GM18951 (cell line): ENCODE measurements around the gene MARCHF9.

Source experiments
- POLR2A ChIP-seq: IDR thresholded peaks from 4 replicates; pipeline ENCODE4 v1.6.1; 2011; ENCODE audit warnings: mild to moderate bottlenecking; ENCODE audit not compliant: insufficient read length, insufficient read depth; ENCODE audit errors: extremely low read depth
- in situ Hi-C: fragments of 300-500 bp; cut with MboI; formaldehyde crosslinking; loops from one replicate; pipeline ENCODE4 v1.12.0; 2022; ENCODE audit warnings: low sequenced_read_pairs, mixed read lengths, inconsistent platforms; ENCODE audit not compliant: unreplicated experiment

MARCHF9 gene

DNA sequence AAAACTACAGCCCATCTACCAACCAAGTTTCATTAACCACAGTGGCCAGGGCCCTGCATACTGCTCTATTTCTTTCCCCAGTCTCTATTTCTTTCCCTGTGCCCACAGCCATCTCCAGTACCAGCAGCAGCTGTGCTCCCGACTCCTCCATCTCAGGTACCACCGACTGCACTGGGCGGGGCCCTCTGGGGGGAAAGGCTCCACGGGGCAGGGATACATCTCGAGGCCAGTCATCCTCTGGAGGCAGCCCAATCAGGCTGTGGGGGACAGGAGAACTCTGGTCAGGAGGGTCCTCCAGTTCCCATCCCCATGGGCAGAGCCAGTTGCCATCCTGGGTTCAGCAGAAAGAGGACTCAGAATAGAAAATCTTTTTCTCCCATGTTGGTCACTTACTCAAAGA is 5.8 kb upstream of the MARCHF9 start:
- TF ChIP-seq POLR2A: no peak
- in situ Hi-C loops: no loop called here

DNA sequence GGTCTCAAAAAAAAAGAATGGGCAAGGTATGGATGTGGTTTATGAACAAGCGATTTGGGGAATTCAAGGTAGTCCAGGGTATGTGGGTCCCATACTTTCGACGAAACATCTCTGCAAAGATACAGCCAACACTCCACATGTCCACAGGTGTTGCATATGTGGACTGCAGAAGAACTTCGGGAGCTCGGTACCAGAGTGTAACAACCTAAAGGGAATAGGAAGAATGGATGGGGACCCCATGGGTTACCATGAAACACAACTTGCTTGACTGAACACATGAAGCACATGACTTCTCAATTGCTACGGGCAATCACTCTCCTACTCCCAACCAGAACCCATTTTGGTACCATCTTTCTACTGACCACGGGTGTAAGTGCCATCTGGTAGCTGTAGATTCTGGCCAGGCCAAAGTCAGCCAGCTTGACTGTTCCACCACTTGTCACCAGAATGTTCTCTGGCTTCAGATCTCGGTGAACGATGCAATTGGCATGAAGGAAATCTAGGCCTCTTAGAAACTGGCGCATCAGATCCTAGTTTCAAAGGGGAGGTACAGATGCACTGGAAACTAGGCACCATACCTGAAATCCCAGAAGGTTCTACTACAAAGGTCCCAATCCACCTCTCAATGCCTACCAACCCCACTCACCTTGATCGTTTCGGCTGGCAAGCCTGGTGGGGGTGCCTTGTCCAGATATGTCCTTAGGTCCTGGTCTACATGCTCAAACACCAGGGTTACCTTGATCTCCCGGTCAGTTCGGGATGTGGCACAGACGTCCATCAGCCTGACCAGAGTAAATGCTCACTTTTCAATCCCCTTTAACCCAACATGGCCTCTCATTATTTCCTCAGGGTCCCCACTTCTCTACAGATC is 4.1 kb upstream of the MARCHF9 start:
- in situ Hi-C loops: no loop called here
- TF ChIP-seq POLR2A: no peak

- TF ChIP-seq POLR2A: no peak
- in situ Hi-C loops: no loop called here
These were observed 3.5 kb upstream of the MARCHF9 start for GRCh38 chr12:57751432-57751787.

GRCh38 chr12:57751788-57752667 is 2.9 kb upstream of the MARCHF9 start, which contains the start of gene CDK4:
CDK4 (minus strand) TSS chr12:57752310; CDS start chr12:57751717, 593 bp downstream.
- in situ Hi-C loops: no loop called here
- TF ChIP-seq POLR2A: peak; percentile 79

DNA sequence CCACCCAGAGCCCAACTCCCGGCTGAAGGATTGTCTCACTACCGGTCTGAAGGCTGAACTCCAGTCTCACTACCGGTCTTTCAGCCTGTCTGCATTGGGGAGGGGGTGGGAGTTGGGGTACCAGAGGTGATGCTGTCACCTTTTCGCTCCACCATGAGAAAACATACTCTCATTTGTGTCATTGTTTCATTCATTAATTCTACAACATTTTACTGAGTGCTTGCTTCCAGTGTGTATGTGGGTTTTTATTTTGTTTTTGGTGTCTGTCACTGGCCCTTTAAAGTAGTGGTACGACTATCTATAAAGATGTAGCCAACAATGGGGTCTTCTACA is 2.3 kb upstream of the MARCHF9 start:
- in situ Hi-C loops: no loop called here

DNA sequence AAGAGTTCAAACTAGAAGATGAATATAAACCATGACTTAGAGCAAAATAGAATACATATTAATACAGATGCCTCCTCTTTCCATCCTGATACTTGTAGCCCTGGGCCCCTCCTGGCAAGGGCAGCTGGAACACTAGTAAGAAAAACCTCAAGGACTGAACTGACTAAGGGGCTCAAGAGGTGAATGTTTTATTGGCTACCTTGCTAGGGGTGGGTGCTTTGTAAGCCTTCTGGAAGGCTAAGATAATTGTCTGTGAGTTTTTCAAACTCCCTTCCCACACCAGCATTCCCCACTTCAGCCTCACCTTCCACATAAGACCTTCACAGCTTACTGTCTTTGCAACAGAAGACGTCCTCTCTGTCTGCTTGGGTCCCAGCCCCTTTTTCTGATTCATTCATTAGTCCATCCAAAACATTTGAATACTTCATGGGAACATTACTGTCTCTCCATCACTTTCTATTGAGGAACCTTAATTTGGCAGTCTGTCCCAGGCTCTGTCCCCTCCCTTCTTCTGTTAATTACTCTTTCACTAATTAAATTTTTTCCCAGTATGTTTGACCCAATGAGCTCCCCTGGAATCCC is 1.1 kb upstream of the MARCHF9 start:
- in situ Hi-C loops: no loop called here
- no peak for TF ChIP-seq POLR2A

More for the DNA sequence above, 2.3 kb upstream of the MARCHF9 start:
- no peak for TF ChIP-seq POLR2A

DNA sequence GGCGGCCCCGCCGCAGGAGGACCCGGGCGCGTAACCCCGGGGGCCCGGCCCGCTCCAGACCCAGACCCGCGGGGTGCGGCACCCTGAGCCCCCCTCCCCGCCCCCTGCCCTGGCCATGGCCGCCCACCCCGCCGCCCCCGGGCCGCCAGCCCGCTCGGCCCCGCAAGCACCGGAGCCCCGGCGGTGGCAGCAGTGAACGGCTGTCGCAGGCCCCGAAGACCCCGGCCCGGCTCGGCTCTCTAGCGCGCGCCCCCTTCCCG is 221 bp downstream of the MARCHF9 start:
- in situ Hi-C loops: no loop called here
- TF ChIP-seq POLR2A: no peak

DNA sequence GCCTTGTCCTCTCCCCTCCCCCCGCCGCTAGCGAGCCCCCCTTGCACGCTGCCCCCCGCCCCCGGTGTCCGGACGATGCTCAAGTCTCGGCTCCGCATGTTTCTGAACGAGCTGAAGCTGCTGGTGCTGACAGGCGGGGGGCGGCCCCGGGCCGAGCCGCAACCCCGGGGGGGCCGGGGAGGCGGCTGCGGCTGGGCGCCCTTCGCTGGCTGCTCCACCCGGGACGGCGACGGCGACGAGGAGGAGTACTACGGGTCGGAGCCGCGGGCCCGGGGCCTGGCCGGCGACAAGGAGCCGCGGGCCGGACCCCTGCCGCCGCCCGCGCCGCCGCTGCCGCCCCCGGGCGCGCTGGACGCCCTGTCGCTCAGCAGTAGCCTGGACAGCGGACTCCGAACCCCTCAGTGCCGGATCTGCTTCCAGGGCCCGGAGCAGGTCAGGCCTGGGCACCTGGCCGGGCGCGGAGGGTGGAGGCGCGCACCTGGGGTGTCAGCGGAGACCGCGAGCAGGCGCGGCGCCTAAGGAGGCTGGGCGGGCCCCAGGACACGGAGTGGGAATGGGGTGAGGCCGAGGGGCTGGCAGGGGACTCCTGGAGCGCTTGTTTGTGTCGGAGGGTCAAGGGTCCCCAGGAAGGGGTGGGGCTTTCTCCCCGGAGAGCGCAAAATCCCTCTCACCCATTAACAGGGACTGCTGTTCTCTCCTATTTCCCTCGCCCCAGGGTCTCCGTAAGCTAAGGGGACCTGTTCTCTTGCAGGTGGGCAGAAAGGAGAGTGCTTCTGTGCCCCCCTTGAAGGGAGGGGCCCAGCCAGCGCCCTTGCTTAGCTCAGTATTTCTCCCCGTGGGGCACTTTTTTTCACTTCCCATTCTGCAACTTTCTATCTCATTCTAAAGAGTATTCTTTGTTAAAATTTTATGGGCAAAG is 810 bp downstream of the MARCHF9 start:
- in situ Hi-C loops: no loop called here
- no peak for TF ChIP-seq POLR2A

DNA sequence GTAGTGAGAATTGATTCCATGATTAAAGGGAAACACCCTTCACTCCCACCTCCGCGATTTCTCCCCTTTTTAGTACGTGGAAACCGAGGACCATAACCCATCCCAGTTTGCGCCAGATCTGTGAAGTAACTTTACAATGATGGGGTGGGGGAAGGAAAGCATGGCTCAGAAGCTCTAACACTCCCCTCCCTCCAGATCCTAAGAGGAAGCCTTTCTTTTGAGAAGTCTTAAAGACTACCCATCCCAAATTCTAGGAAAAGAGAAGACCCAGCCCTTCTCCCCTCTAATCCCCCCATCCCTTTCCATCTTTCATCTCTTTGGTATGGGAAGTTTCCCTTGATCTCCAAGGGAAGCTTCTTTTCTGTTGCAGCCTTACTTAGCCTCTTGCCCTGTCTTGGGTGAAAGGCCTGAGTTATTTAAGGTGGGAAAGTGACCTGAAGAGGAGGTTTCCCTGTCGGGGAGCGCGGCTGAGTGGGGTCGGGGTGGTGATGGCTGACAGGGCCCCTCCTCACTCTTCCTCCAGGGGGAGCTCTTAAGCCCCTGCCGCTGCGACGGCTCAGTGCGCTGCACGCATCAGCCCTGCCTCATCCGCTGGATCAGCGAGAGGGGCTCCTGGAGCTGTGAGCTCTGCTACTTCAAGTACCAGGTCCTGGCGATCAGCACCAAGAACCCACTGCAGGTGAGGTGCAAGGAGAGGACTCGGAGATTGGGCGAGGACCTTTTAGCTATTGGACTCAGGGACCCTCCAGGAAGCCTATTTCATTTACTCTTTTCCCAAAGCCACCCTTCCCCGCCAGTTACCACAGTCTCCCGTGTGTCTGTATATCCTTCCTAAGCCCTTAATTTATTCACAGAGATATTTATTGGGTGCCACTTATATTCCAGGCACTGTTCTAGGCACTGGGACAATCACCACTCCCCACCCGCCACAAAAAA is 1.8 kb downstream of the MARCHF9 start:
- no peak for TF ChIP-seq POLR2A
- in situ Hi-C loops: no loop called here

DNA sequence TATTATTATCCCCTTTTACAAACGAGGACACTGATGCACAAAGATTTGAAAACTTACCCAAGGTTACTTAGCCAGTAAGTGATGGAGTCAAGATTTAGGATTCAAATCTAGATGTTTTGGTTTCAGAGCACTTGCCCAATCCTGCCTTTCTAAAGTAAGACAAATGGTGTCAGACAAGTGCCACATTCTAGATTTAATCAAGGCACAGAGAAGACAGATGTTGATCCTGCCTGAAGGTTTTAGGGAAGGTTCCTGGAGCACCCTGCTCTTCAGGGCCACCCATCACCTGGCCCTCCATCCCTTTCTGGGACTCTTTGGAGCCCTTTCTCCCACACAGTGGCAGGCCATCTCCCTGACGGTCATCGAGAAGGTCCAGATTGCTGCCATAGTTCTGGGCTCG is 2.9 kb downstream of the MARCHF9 start:
- TF ChIP-seq POLR2A: no peak
- in situ Hi-C loops: no loop called here

DNA sequence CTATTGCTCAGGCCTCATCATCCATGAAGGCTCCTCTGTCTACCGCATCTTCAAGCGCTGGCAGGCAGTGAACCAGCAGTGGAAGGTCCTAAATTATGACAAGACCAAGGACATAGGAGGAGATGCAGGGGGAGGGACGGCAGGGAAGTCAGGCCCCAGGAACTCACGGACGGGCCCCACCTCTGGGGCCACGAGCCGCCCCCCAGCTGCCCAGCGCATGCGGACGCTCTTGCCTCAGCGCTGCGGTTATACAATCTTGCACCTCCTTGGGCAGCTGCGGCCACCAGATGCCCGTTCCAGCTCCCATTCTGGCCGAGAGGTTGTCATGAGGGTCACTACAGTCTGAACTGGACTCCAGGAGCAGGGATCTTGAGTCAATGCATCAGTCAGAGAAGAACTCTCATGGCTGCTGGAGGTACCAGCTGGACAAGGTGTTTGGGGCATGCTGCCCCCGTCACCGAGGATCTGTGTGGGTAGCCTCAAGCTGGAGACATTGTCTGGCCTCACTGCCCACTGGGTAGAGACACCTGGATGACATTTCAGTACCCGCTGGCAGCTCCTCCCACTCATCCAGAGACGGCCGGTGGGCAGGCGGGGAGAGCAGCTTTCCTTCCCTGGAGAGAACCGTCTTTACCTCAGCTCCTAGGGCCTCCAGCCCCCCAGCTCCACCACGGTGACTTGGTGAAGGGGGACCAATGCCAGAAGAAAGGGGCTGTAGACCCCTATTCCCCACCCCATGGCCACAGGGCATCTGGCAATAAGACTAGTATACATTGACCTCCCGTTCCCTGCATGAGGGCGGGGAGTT is 3.9 kb downstream of the MARCHF9 start:
- in situ Hi-C loops: no loop called here
- TF ChIP-seq POLR2A: no peak

GRCh38 chr12:57759360-57759980 is 4.6 kb downstream of the MARCHF9 start:
- in situ Hi-C loops: no loop called here
- TF ChIP-seq POLR2A: no peak
